Stomach (tissue), 9 donors: Measurements from ENCODE around the gene GOLT1A. TPM values are rescaled to one million over a fixed set of nuclear protein-coding genes. Genes with fewer than 3 reads are reported as not detected.

Experiments
- DNase-seq, 2 donors: peaks; one replicate each; pipeline versions ENCODE4 v3.0.0 to v3.0.0-alpha.2; 2013 to 2019
- H3K27ac ChIP-seq, 5 donors: fragments of 200-600 bp in 4 of 5; sonication (generic) in 4 of 5; one replicate each; pipeline ENCODE4 v1.5.1; 2013 to 2019; ENCODE audit warnings: mild to moderate bottlenecking in 1 of 5, moderate library complexity in 1 of 5
- H3K27me3 ChIP-seq, 3 donors: fragments of 200-600 bp; sonication (generic); one replicate each; pipeline ENCODE4 v1.5.1; 2017 to 2019; ENCODE audit warnings: mixed run types in 1 of 3
- H3K36me3 ChIP-seq, 4 donors: fragments of 200-600 bp; sonication (generic); 1 replicate in 3 of 4; 2 replicates in 1 of 4; pipeline ENCODE4 v1.5.1; 2016 to 2019
- H3K4me1 ChIP-seq, 4 donors: fragments of 200-600 bp; sonication (generic); one replicate each; pipeline ENCODE4 v1.5.1; 2016 to 2019
- H3K4me3 ChIP-seq, 4 donors: fragments of 200-600 bp; sonication (generic) in 3 of 4; one replicate each; pipeline ENCODE4 v1.5.1; 2016 to 2019; ENCODE audit warnings: mild to moderate bottlenecking in 1 of 4
- H3K9me3 ChIP-seq, 4 donors: fragments of 200-600 bp; sonication (generic); one replicate each; pipeline ENCODE4 v1.5.1; 2016 to 2019
- CTCF ChIP-seq, 7 experiments: fragments of 450-650 bp in 4 of 7; fragments of 200-600 bp in 3 of 7; sonication (generic) in 3 of 7; IDR thresholded peaks; one replicate each; pipeline ENCODE4 v1.5.1; 2016 to 2019; ENCODE audit warnings: antibody characterized with exemption in 7 of 7, control low read depth in 2 of 7, mild to moderate bottlenecking in 1 of 7
- EP300 ChIP-seq: sonication (generic); formaldehyde crosslinking; IDR thresholded peaks from one replicate; pipeline ENCODE4 v1.6.1; 2017; ENCODE audit warnings: antibody characterized with exemption
- POLR2A ChIP-seq, 4 donors: fragments of 450-650 bp; IDR thresholded peaks; one replicate each; pipeline ENCODE4 v1.6.1; 2016; ENCODE audit warnings: antibody characterized with exemption in 4 of 4, control low read depth in 2 of 4, mild to moderate bottlenecking in 1 of 4, moderate library complexity in 1 of 4
- POLR2AphosphoS5 ChIP-seq, 3 donors: sonication (generic); formaldehyde crosslinking; IDR thresholded peaks; one replicate each; pipeline ENCODE4 v1.6.1; 2016; ENCODE audit warnings: antibody characterized with exemption in 3 of 3
- WGBS, 5 donors: extraction: QIAGEN DNeasy Blood & Tissue Kit in 3 of 5; methylation state at CpG; one replicate each; pipeline versions ENCODE4 v1.1.5 to v1.1.7; 2013 to 2018; 5-methylcytosine and 5-hydroxymethylcytosine counted together
- intact Hi-C: fragments of 100-400 bp; cut with DNase I; formaldehyde crosslinking; loops from one replicate; pipeline ENCODE4 v1.15.1; 2023; ENCODE audit warnings: low total_unique reads
- polyA plus RNA-seq, 3 donors: library from polyadenylated mRNA; stranded (reverse); fragments of 200-250 nt; gene quantifications; one replicate each; pipeline ENCODE4 v1.2.3, GENCODE V29; 2013
- total RNA-seq, 5 donors: library from RNA; depleted of rRNA; stranded (reverse); fragments of >200 nt; gene quantifications; one replicate each; pipeline versions ENCODE4 v1.1.0 to v1.2.3, GENCODE V29; 2014 to 2016
- donor health status: healthy with polysubstance abuse.
- donor health status: Bipolar disorder and iron deficiency.
- donor health status: healthy.

The GOLT1A gene
- total and polyA plus RNA-seq, 8 donors: 1.8 to 16.6 (median 6.9) TPM; not detected in 2

GRCh38 chr1:204194771-204195170 lies 19.0 kb downstream of the GOLT1A start:
- Histone ChIP-seq H3K4me3 (no peak overlapping the region), H3K36me3 (no peaks in the 10 kb centered on the region), H3K27me3 (peaks cover 0 to 64% (median 3%) of the 10 kb centered on the region in 3 donors), H3K9me3 (no peaks in the 10 kb centered on the region), H3K4me1 (peaks cover 21 to 48% (median 29%) of the 10 kb centered on the region in 4 donors), H3K27ac (peak overlapping the region in 1 of 5 donors; percentile 58)
- no peak for DNase-seq
- TF ChIP-seq POLR2A (IDR thresholded peaks at IDR 0.05): no peak
- TF ChIP-seq POLR2AphosphoS5 (IDR thresholded peaks at IDR 0.05): no peak
- WGBS, 5 donors: 46 to 60% (median 58%) methylated on average over 6 to 7 of the region's 7 CpGs
- intact Hi-C loops: no loop called here

- Histone ChIP-seq H3K4me1 (peaks cover 21 to 50% (median 30%) of the 10 kb centered on the region in 4 donors), H3K27me3 (peaks cover 0 to 65% (median 3%) of the 10 kb centered on the region in 3 donors), H3K9me3 (no peaks in the 10 kb centered on the region), H3K27ac (peak overlapping the region in 4 of 5 donors; percentile 6 to 58 (median 28)), H3K4me3 (no peak overlapping the region), H3K36me3 (no peaks in the 10 kb centered on the region)
- TF ChIP-seq POLR2A (IDR thresholded peaks at IDR 0.05) (no peak), POLR2AphosphoS5 (IDR thresholded peaks at IDR 0.05) (no peak), CTCF (IDR thresholded peaks at IDR 0.05) (no peak), EP300 (no peak)
- peak; percentile 82 to 84 for DNase-seq
- 30 to 48% (median 40%) methylated on average over 2 of the region's 2 CpGs for WGBS, 5 donors
- intact Hi-C loops: no loop called here
Observed at GRCh38 chr1:204194080-204194479, 19.7 kb downstream of the GOLT1A start.

- Histone ChIP-seq H3K4me3 (no peak overlapping the region), H3K27ac (peak overlapping the region in 1 of 5 donors; percentile 58), H3K4me1 (peaks cover 21 to 50% (median 27%) of the 10 kb centered on the region in 4 donors), H3K27me3 (peaks cover 0 to 70% (median 9%) of the 10 kb centered on the region in 3 donors), H3K36me3 (no peaks in the 10 kb centered on the region), H3K9me3 (no peaks in the 10 kb centered on the region)
- intact Hi-C loops: no loop called here
- WGBS, 5 donors: 73 to 84% (median 80%) methylated on average over 3 of the region's 3 CpGs
- no peak for TF ChIP-seq EP300
- TF ChIP-seq POLR2A (IDR thresholded peaks at IDR 0.05): no peak
- no peak for TF ChIP-seq CTCF (IDR thresholded peaks at IDR 0.05)
- TF ChIP-seq POLR2AphosphoS5 (IDR thresholded peaks at IDR 0.05): no peak
- DNase-seq: no peak
Observed at GRCh38 chr1:204192589-204193352, 21.0 kb downstream of the GOLT1A start.

GRCh38 chr1:204192046-204192445 lies 21.7 kb downstream of the GOLT1A start:
- no peak for TF ChIP-seq POLR2AphosphoS5 (IDR thresholded peaks at IDR 0.05)
- no peak for TF ChIP-seq POLR2A (IDR thresholded peaks at IDR 0.05)
- no peak for TF ChIP-seq CTCF (IDR thresholded peaks at IDR 0.05)
- WGBS, 5 donors: 75 to 93% (median 84%) methylated on average over 2 of the region's 2 CpGs
- Histone ChIP-seq H3K4me1 (peaks cover 21 to 50% (median 27%) of the 10 kb centered on the region in 4 donors), H3K27me3 (peaks cover 0 to 71% (median 9%) of the 10 kb centered on the region in 3 donors), H3K27ac (no peak overlapping the region), H3K4me3 (no peak overlapping the region), H3K9me3 (no peaks in the 10 kb centered on the region), H3K36me3 (no peaks in the 10 kb centered on the region)
- intact Hi-C loops: no loop called here
- no peak for DNase-seq

GRCh38 chr1:204191456-204191855 lies 22.3 kb downstream of the GOLT1A start:
- no peaks in the 10 kb centered on the region for H3K36me3 ChIP-seq
- intact Hi-C loops: no loop called here
- no peaks in the 10 kb centered on the region for H3K9me3 ChIP-seq
- WGBS, 5 donors: 35 to 74% (median 61%) methylated on average over 7 of the region's 7 CpGs
- peaks cover 21 to 50% (median 27%) of the 10 kb centered on the region in 4 donors for H3K4me1 ChIP-seq
- DNase-seq: peak in 1 of 2 donors; percentile 55
- H3K27me3 ChIP-seq: peaks cover 0 to 69% (median 9%) of the 10 kb centered on the region in 3 donors
- TF ChIP-seq POLR2A (IDR thresholded peaks at IDR 0.05) (no peak), CTCF (IDR thresholded peaks at IDR 0.05) (no peak), POLR2AphosphoS5 (IDR thresholded peaks at IDR 0.05) (no peak), EP300 (no peak)
- peak overlapping the region; percentile 18 to 73 (median 69) for H3K27ac ChIP-seq
- no peak overlapping the region for H3K4me3 ChIP-seq
